DOHH2 (cell line): Measurements from ENCODE around the gene SLC30A1.

ENCODE experiments used
- EZH2phosphoT487 ChIP-seq: fragments of 200-600 bp; sonication (generic); IDR thresholded peaks from 2 replicates; pipeline ENCODE4 v1.6.1; 2017; ENCODE audit warnings: borderline replicate concordance, mild to moderate bottlenecking, antibody characterized with exemption, low read length, moderate library complexity, mixed read lengths
- TF ChIP-seq, protein P1 (sequence below): fragments of 200-600 bp; sonication (generic); IDR thresholded peaks from one replicate; pipeline ENCODE4 v1.5.1; 2014; ENCODE audit warnings: antibody characterized with exemption, mild to moderate bottlenecking, low read depth, low read length; ENCODE audit not compliant: poor library complexity, severe bottlenecking

DNA sequence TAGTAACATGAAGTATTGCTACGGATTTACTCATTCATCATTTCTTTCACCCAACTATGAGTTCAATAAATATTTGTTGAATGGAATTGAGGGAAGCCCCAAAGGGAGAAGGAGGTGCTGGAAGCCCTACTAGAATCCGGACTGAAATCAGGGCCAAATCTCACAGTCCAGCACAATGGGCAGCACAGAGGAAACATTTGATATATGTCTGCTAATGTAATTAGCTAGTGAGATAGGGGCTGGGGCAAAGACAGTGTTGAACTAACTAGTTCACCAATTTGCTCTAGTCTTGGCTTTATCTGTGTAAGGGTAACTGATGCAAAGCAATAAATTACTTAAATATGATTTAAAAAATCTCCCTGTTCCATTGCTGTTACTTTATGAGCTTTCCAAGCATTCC lies 26.1 kb upstream of the SLC30A1 start:
- TF ChIP-seq, protein P1, sequence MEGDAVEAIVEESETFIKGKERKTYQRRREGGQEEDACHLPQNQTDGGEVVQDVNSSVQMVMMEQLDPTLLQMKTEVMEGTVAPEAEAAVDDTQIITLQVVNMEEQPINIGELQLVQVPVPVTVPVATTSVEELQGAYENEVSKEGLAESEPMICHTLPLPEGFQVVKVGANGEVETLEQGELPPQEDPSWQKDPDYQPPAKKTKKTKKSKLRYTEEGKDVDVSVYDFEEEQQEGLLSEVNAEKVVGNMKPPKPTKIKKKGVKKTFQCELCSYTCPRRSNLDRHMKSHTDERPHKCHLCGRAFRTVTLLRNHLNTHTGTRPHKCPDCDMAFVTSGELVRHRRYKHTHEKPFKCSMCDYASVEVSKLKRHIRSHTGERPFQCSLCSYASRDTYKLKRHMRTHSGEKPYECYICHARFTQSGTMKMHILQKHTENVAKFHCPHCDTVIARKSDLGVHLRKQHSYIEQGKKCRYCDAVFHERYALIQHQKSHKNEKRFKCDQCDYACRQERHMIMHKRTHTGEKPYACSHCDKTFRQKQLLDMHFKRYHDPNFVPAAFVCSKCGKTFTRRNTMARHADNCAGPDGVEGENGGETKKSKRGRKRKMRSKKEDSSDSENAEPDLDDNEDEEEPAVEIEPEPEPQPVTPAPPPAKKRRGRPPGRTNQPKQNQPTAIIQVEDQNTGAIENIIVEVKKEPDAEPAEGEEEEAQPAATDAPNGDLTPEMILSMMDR, result no peak
- no peak for TF ChIP-seq EZH2phosphoT487
